Testis (tissue), 2 donors: ENCODE measurements around the gene GNL1.

Source experiments
- CTCF ChIP-seq, 3 experiments: fragments of 450-650 bp in 2 of 3; fragments of 200-600 bp in 1 of 3; sonication (generic) in 1 of 3; IDR thresholded peaks; one replicate each; pipeline ENCODE4 v1.5.1; 2016 to 2019; ENCODE audit warnings: antibody characterized with exemption in 3 of 3, mild to moderate bottlenecking in 2 of 3, moderate library complexity in 1 of 3
- POLR2A ChIP-seq: fragments of 450-650 bp; IDR thresholded peaks from one replicate; pipeline ENCODE4 v1.6.1; 2017; ENCODE audit warnings: antibody characterized with exemption, mild to moderate bottlenecking, moderate library complexity

DNA sequence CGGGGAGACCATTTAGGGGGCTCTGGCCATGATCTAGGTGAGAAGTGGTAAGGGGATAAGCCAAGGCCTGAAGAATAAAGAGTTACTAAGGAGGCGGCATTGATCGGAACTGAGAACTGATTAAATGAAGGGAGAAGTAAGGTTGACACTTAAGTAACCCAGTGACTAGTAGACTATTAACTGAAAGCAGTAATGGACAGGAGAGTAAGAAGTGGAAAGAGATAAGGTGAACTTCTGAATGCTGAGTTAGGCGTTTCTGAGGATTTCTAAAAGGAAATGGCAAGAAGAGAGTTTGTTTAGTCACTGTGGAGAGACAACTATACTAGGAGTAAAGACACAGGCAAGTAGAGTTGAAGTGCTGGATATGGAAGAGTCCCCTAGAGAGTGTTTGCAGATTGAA, 16.8 kb upstream of the GNL1 start:
- TF ChIP-seq CTCF (IDR thresholded peaks at IDR 0.05) (no peak), POLR2A (no peak)
